ENCODE results near the gene MEIS1. TPM values are rescaled to one million over a fixed set of nuclear protein-coding genes. Genes with fewer than 3 reads are reported as not detected.

MEIS1 gene
- total and polyA plus RNA-seq, 2 donors (not counting 3 experiments of a cell fraction or from before 2014, with no cell fraction given) = 10.0 to 26.5 TPM

DNA sequence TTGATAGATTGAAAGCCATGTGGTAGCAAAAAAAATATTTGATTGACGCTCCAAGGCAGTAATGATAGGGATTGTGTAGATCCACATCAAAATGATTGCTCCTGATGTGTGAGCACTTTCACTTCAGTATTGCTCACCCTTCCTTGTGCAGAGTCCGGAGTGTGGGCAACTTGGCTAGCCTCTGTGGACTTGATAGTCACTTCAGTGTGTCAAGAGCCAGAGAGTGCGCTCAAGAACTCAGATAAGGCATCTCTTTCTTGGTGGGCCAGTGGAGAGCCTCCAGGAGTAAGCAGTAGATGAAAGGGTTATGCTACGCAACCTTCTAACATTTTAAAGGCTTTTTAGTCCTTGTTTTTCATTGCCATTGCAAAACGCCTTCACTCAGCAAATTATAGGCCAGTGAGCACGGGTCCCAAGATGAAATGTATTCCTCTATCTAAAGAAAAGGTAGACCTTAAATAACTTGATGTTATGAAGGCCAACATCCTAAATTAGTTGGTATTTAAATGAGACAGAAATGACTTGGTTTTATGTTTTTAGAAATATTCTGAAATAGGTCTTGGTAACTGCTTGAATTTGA lies 84.4 kb downstream of the MEIS1 start:
- intact Hi-C loops (cut with micrococcal nuclease) = no loop called here
- H3K79me2 ChIP-seq (ENCODE audit: control insufficient read depth, insufficient read depth, low read length) = no peaks in the 10 kb centered on the region
- no peak overlapping the region for H3K4me2 ChIP-seq (ENCODE audit: insufficient read depth, low read length)
- dilution Hi-C loops (cut with MboI; ENCODE audit: extremely low pct_ligation_motif_present, low sequenced_read_pairs) = no loop called here
- no peak overlapping the region for H2AFZ ChIP-seq (ENCODE audit: low read depth, low read length)
- H3K9me1 ChIP-seq (replicated peaks; ENCODE audit: control insufficient read depth, extremely low read depth, insufficient read depth, low read length) = peaks cover 3% of the 10 kb centered on the region
- H3K4me3 ChIP-seq (replicated peaks in 1 of 3; ENCODE audit: insufficient read depth in 1 of 3, low read depth in 1 of 3, low read length in 3 of 3) = no peak overlapping the region
- no peak overlapping the region for H3K27ac ChIP-seq (ENCODE audit: insufficient read depth, low read depth, low read length)
- peaks cover 4% of the 10 kb centered on the region for H3K4me1 ChIP-seq (ENCODE audit: control insufficient read depth, extremely low read depth, insufficient read depth, low read length)
- BruUV-seq (replicated peaks) = no TSS peak
- H3K36me3 ChIP-seq (ENCODE audit: control insufficient read depth in 2 of 2, extremely low read depth in 1 of 2, insufficient read depth in 2 of 2, low read length in 2 of 2) = no peaks in the 10 kb centered on the region
- no peaks in the 10 kb centered on the region for H4K20me1 ChIP-seq (replicated peaks; ENCODE audit: control insufficient read depth, extremely low read depth, insufficient read depth, low read length)
- ChIA-PET POLR2A (no interaction called here), CTCF (no interaction called here)
- no peaks in the 10 kb centered on the region for H3K27me3 ChIP-seq (ENCODE audit: control insufficient read depth in 2 of 2, insufficient read depth in 2 of 2, low read length in 2 of 2)
- no peak for TF ChIP-seq GATA2 (IDR thresholded peaks at IDR 0.05; ENCODE audit: insufficient read depth, insufficient read length, low read depth, low read length)
- TF ChIP-seq POLR2A (IDR thresholded peaks at IDR 0.05; ENCODE audit: low read depth, low read length) = no peak
- TF ChIP-seq MYC (IDR thresholded peaks at IDR 0.05; ENCODE audit: low read depth, low read length) = no peak
- TF ChIP-seq, protein P1, sequence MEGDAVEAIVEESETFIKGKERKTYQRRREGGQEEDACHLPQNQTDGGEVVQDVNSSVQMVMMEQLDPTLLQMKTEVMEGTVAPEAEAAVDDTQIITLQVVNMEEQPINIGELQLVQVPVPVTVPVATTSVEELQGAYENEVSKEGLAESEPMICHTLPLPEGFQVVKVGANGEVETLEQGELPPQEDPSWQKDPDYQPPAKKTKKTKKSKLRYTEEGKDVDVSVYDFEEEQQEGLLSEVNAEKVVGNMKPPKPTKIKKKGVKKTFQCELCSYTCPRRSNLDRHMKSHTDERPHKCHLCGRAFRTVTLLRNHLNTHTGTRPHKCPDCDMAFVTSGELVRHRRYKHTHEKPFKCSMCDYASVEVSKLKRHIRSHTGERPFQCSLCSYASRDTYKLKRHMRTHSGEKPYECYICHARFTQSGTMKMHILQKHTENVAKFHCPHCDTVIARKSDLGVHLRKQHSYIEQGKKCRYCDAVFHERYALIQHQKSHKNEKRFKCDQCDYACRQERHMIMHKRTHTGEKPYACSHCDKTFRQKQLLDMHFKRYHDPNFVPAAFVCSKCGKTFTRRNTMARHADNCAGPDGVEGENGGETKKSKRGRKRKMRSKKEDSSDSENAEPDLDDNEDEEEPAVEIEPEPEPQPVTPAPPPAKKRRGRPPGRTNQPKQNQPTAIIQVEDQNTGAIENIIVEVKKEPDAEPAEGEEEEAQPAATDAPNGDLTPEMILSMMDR (IDR thresholded peaks at IDR 0.05; ENCODE audit: extremely low read depth in 1 of 2, insufficient read depth in 1 of 2, low read depth in 1 of 2, low read length in 2 of 2) = no peak
- TF ChIP-seq, protein P2, sequence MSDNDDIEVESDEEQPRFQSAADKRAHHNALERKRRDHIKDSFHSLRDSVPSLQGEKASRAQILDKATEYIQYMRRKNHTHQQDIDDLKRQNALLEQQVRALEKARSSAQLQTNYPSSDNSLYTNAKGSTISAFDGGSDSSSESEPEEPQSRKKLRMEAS (IDR thresholded peaks at IDR 0.05; ENCODE audit: insufficient read depth, insufficient read length) = no peak
- TF ChIP-seq EZH2 (IDR thresholded peaks at IDR 0.05; ENCODE audit: borderline replicate concordance, low read depth, low read length, severe bottlenecking) = no peak
- TF ChIP-seq FOS (IDR thresholded peaks at IDR 0.05; ENCODE audit: borderline replicate concordance, insufficient read depth, low read length) = no peak
- TF ChIP-seq JUN (IDR thresholded peaks at IDR 0.05; ENCODE audit: borderline replicate concordance, insufficient read depth, insufficient read length, low read depth) = no peak
- no peak for TF ChIP-seq POLR2AphosphoS5 (IDR thresholded peaks at IDR 0.05; ENCODE audit: insufficient read depth, low read depth, low read length)
- DNase-seq (ENCODE audit: low read depth, low spot score) (no peak), FAIRE-seq (no peak)
- no peak overlapping the region for H3K9ac ChIP-seq (replicated peaks; ENCODE audit: extremely low read depth, insufficient read depth, low read length)
- H3K9me3 ChIP-seq (replicated peaks; ENCODE audit: control insufficient read depth, insufficient read depth, low read length) = no peaks in the 10 kb centered on the region

All from endothelial cell of umbilical vein (primary cell).